A673 (cell line): ENCODE data around the gene TTC21A. TPM values are rescaled to one million over a fixed set of nuclear protein-coding genes. Genes with fewer than 3 reads are reported as not detected.

Experiments used
- BruUV-seq: library from RNA; stranded (reverse); fragments of 400-500 nt; replicated peaks from 2 replicates; lab custom pipeline; 2021; lab: Mats Ljungman, UMichigan
- CTCF ChIA-PET: fragments of 300-600 bp; sonication (Branson Sonifier 250); formaldehyde crosslinking; loops from one replicate; lab custom pipeline; 2022; ENCODE audit warnings: antibody characterized with exemption; lab: Charles Lee
- POLR2A ChIA-PET: fragments of 300-600 bp; sonication (Branson Sonifier 250); formaldehyde crosslinking; loops from one replicate; lab custom pipeline; 2022; ENCODE audit warnings: antibody characterized with exemption; ENCODE audit not compliant: low non-redundant PET; lab: Charles Lee
- DNase-seq: peaks from one replicate; pipeline ENCODE4 v3.0.0-alpha.2; 2015; ENCODE audit warnings: low spot score
- H3K27ac ChIP-seq: fragments of 200-600 bp; sonication (generic); 2 replicates; pipeline ENCODE4 v1.5.1; 2016; ENCODE audit warnings: mixed run types, low read depth, mild to moderate bottlenecking, mixed read lengths, antibody characterized with exemption, low read length; ENCODE audit not compliant: poor library complexity, severe bottlenecking
- H3K27me3 ChIP-seq: fragments of 200-600 bp; sonication (generic); replicated peaks from 2 replicates; pipeline ENCODE4 v1.6.1; 2017; ENCODE audit warnings: mixed run types, low read depth, mild to moderate bottlenecking, mixed read lengths, antibody characterized with exemption, low read length; ENCODE audit not compliant: insufficient read depth, poor library complexity
- H3K36me3 ChIP-seq: fragments of 200-600 bp; sonication (generic); 2 replicates; pipeline ENCODE4 v1.6.1; 2016; ENCODE audit warnings: mixed run types, mild to moderate bottlenecking, mixed read lengths, antibody characterized with exemption, low read length; ENCODE audit not compliant: insufficient read depth, poor library complexity, severe bottlenecking
- H3K4me1 ChIP-seq: fragments of 200-600 bp; sonication (generic); 2 replicates; pipeline ENCODE4 v1.6.1; 2017; ENCODE audit warnings: mixed run types, mild to moderate bottlenecking, mixed read lengths, antibody characterized with exemption, low read length; ENCODE audit not compliant: insufficient read depth, poor library complexity, severe bottlenecking
- H3K4me3 ChIP-seq: fragments of 200-600 bp; sonication (generic); 2 replicates; pipeline ENCODE4 v1.5.1; 2016; ENCODE audit warnings: low read depth, mixed run types, mild to moderate bottlenecking, mixed read lengths, low read length; ENCODE audit not compliant: poor library complexity, severe bottlenecking
- H3K9me3 ChIP-seq: fragments of 200-600 bp; sonication (generic); 2 replicates; pipeline ENCODE4 v1.6.1; 2016; ENCODE audit warnings: mixed run types, low read depth, mild to moderate bottlenecking, mixed read lengths, antibody characterized with exemption, low read length; ENCODE audit not compliant: poor library complexity, severe bottlenecking
- CTCF ChIP-seq: fragments of 300-800, 200-600 bp; sonication (generic); conservative IDR thresholded peaks from 2 replicates; pipeline ENCODE4 v1.5.1; 2017; ENCODE audit warnings: low read depth, mild to moderate bottlenecking, antibody characterized with exemption, low read length, moderate library complexity, mixed read lengths
- EZH2 ChIP-seq: fragments of 200-600 bp; sonication (generic); IDR thresholded peaks from 2 replicates; pipeline ENCODE4 v1.6.1; 2017; ENCODE audit warnings: borderline replicate concordance, low read depth, mild to moderate bottlenecking, mixed read lengths, antibody characterized with exemption, low read length; ENCODE audit not compliant: poor library complexity, severe bottlenecking
- intact Hi-C: fragments of 100-400 bp; cut with micrococcal nuclease; formaldehyde crosslinking; loops from one replicate; pipeline ENCODE4 v1.10.0; 2022; ENCODE audit not compliant: unreplicated experiment
- total RNA-seq: library from RNA; stranded (reverse); gene quantifications from 2 replicates; pipeline ENCODE4 v1.2.3, GENCODE V29; 2021

Gene TTC21A
- total RNA-seq, 1 experiment from 2014 or later: 1.4 TPM

GRCh38 chr3:39184968-39185285 lies 77.4 kb downstream of the TTC21A start:
- Histone ChIP-seq H3K27me3 (no peaks in the 10 kb centered on the region), H3K9me3 (no peaks in the 10 kb centered on the region), H3K4me1 (peaks cover 4% of the 10 kb centered on the region), H3K36me3 (no peaks in the 10 kb centered on the region), H3K4me3 (no peak overlapping the region), H3K27ac (no peak overlapping the region)
- CTCF ChIA-PET: no interaction called here
- POLR2A ChIA-PET: no interaction called here
- no peak for TF ChIP-seq CTCF
- no peak for TF ChIP-seq EZH2
- intact Hi-C loops: loop anchor here (10.0 kb wide), 1 partner anchor 80 kb away; the partner anchor contains the start of genes GORASP1 and TTC21A
- BruUV-seq: no TSS peak
- no peak for DNase-seq

GRCh38 chr3:39185326-39185958 lies 78.0 kb downstream of the TTC21A start:
- ChIA-PET CTCF (no interaction called here), POLR2A (no interaction called here)
- Histone ChIP-seq H3K27me3 (no peaks in the 10 kb centered on the region), H3K9me3 (no peaks in the 10 kb centered on the region), H3K36me3 (no peaks in the 10 kb centered on the region), H3K4me1 (peaks cover 1% of the 10 kb centered on the region), H3K27ac (no peak overlapping the region), H3K4me3 (no peak overlapping the region)
- TF ChIP-seq CTCF (no peak), EZH2 (no peak)
- intact Hi-C loops: loop anchor here (10.0 kb wide), 1 partner anchor 81 kb away; the partner anchor contains the start of genes GORASP1 and TTC21A
- DNase-seq: no peak
- BruUV-seq: no TSS peak

- H3K27ac ChIP-seq: no peak overlapping the region
- no peaks in the 10 kb centered on the region for H3K27me3 ChIP-seq
- POLR2A ChIA-PET: no interaction called here
- TF ChIP-seq CTCF: no peak
- TF ChIP-seq EZH2: no peak
- no peaks in the 10 kb centered on the region for H3K9me3 ChIP-seq
- no TSS peak for BruUV-seq
- no peak overlapping the region for H3K4me3 ChIP-seq
- DNase-seq: no peak
- intact Hi-C loops: loop anchor here (10.0 kb wide), 1 partner anchor 81 kb away; the partner anchor contains the start of genes GORASP1 and TTC21A
- no peaks in the 10 kb centered on the region for H3K4me1 ChIP-seq
- CTCF ChIA-PET: no interaction called here
- no peaks in the 10 kb centered on the region for H3K36me3 ChIP-seq
Observed at GRCh38 chr3:39185959-39186691, 78.6 kb downstream of the TTC21A start.
